HPDE6-E6E7 (cell line): Measurements from ENCODE around the gene NPPC.
"Not testable (repeated sequence)": the region's sequence is repeated elsewhere in the genome, so short reads cannot be mapped to it uniquely, and the experiment has no call there.

Experiments used
- DNase-seq: peaks from one replicate; pipeline ENCODE4 v3.0.0; 2011; ENCODE audit warnings: missing footprints; ENCODE audit errors: extremely low spot score

The NPPC gene

GRCh38 chr2:231920366-231920765, 5.8 kb downstream of the NPPC start:
- DNase-seq, result no peak

GRCh38 chr2:231919341-231920035, 6.7 kb downstream of the NPPC start:
- DNase-seq, result no peak

GRCh38 chr2:231918501-231919330, 7.5 kb downstream of the NPPC start:
- no peak for DNase-seq

GRCh38 chr2:231917280-231918066, 8.7 kb downstream of the NPPC start:
- DNase-seq, result no peak

- no peak for DNase-seq
These were observed 12.0 kb downstream of the NPPC start for GRCh38 chr2:231914077-231914690.

GRCh38 chr2:231911381-231911780, 14.8 kb downstream of the NPPC start:
- no peak for DNase-seq

- no peak for DNase-seq
These were observed 15.4 kb downstream of the NPPC start for GRCh38 chr2:231910771-231911170.

- not testable (repeated sequence) for DNase-seq
These were observed 16.0 kb downstream of the NPPC start for GRCh38 chr2:231910161-231910560.

- DNase-seq, result no peak
These were observed 16.6 kb downstream of the NPPC start for GRCh38 chr2:231909631-231910030.

- DNase-seq, result no peak
These were observed 17.6 kb downstream of the NPPC start for GRCh38 chr2:231908584-231908983.

- DNase-seq, result no peak
These were observed 18.4 kb downstream of the NPPC start for GRCh38 chr2:231907765-231908164.

- no peak for DNase-seq
These were observed 21.2 kb downstream of the NPPC start for GRCh38 chr2:231905026-231905425.

GRCh38 chr2:231904161-231904611, 22.0 kb downstream of the NPPC start:
- no peak for DNase-seq

- no peak for DNase-seq
These were observed 23.6 kb downstream of the NPPC start for GRCh38 chr2:231902598-231902997.

GRCh38 chr2:231900972-231901371, 25.2 kb downstream of the NPPC start:
- DNase-seq, result no peak

- peak; percentile 63 for DNase-seq
These were observed 25.7 kb downstream of the NPPC start for GRCh38 chr2:231900486-231900942.

GRCh38 chr2:231894566-231895380, 31.4 kb downstream of the NPPC start:
- no peak for DNase-seq

- DNase-seq, result no peak
These were observed 34.7 kb downstream of the NPPC start for GRCh38 chr2:231891514-231891905.

GRCh38 chr2:231890896-231891513, 35.2 kb downstream of the NPPC start:
- DNase-seq, result no peak

GRCh38 chr2:231887756-231888155, 38.4 kb downstream of the NPPC start:
- no peak for DNase-seq
